ENCODE measurements around the gene MINK1. TPM values are rescaled to one million over a fixed set of nuclear protein-coding genes. Genes with fewer than 3 reads are reported as not detected.

MINK1 gene
- total and polyA plus RNA-seq, 2 of the 8 experiments (the other 6 are each of a cell fraction or from before 2014, with no cell fraction given), result 26.9 to 77.7 TPM

DNA sequence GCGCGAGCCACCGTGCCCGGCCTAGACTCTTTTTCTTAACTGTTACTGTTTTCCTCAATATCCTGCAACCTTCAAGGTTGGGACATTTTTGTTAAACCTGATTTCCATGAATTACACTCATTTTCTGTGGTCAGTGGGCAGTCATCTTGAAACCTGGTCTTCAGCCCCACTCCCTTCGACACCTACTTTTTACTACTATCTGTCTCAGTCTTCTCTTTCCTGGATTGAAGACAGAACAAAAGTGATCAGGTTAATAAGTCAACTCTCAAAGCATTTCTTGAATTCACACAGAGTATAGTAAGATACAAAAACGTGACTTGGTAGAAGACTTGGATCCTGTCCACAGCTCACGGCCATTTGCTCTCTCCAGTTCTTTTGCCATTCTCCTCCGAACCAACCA is 6.1 kb downstream of the MINK1 start:
- Histone ChIP-seq H3K18ac (ENCODE audit: extremely low read depth, low read length) (no peak overlapping the region), H4K5ac (ENCODE audit: insufficient read length, low read depth, low read length) (no peak overlapping the region), H3K4me2 (ENCODE audit: insufficient read depth in 1 of 2, low read depth in 2 of 2, low read length in 2 of 2) (no peak overlapping the region), H2AFZ (ENCODE audit: low read length) (no peak overlapping the region), H3K36me3 (ENCODE audit: control insufficient read depth in 2 of 4, insufficient read depth in 4 of 4, low read length in 3 of 4) (peaks cover 0 to 7% (median under 1%) of the 10 kb centered on the region in 4 experiments; a peak in 1 of 8 replicates), H3K79me2 (ENCODE audit: control insufficient read depth in 1 of 2, insufficient read depth in 2 of 2, low read length in 2 of 2) (peaks cover 0 to 82% of the 10 kb centered on the region in 2 experiments; a peak in 3 of 4 replicates), H2BK120ac (replicated peaks; ENCODE audit: low read depth, low read length) (no peak overlapping the region), H3K27ac (ENCODE audit: low read depth, low read length) (no peak overlapping the region), H2BK20ac (ENCODE audit: low read length) (no peak overlapping the region), H3K4ac (replicated peaks; ENCODE audit: insufficient read length, low read depth, low read length) (no peak overlapping the region), H2BK12ac (ENCODE audit: low read depth, low read length) (no peak overlapping the region), H2BK5ac (ENCODE audit: low read depth, low read length) (no peak overlapping the region), H4K20me1 (replicated peaks in 1 of 2; ENCODE audit: control insufficient read depth in 1 of 2, insufficient read depth in 2 of 2, low read length in 2 of 2) (peaks cover 0 to 8% of the 10 kb centered on the region in 2 experiments), H3K14ac (ENCODE audit: insufficient read length) (no peak overlapping the region), H3K23ac (ENCODE audit: insufficient read length) (no peak overlapping the region), H3K23me2 (ENCODE audit: low read depth, low read length) (peaks cover under 1% of the 10 kb centered on the region; the same call in 1 of the 2 replicates), H3K4me3 (ENCODE audit: extremely low read depth in 1 of 4, insufficient read depth in 2 of 4, low read depth in 3 of 4, low read length in 4 of 4) (no peak overlapping the region), H3K56ac (replicated peaks; ENCODE audit: insufficient read length, low read depth, low read length) (no peak overlapping the region), H3K27me3 (replicated peaks in 1 of 4; ENCODE audit: control insufficient read depth in 3 of 4, extremely low read depth in 1 of 4, insufficient read depth in 3 of 4, low read length in 3 of 4) (no peaks in the 10 kb centered on the region), H4K8ac (ENCODE audit: extremely low read depth, insufficient read depth, low read length) (no peak overlapping the region), H2BK15ac (ENCODE audit: low read length) (no peak overlapping the region), H2AK5ac (ENCODE audit: low read depth, low read length) (no peak overlapping the region), H4K91ac (replicated peaks; ENCODE audit: insufficient read length, low read length) (no peak overlapping the region), H3K4me1 (replicated peaks in 1 of 4; ENCODE audit: control insufficient read depth in 3 of 4, insufficient read depth in 4 of 4, low read length in 3 of 4) (peaks cover 0 to 9% (median 6%) of the 10 kb centered on the region in 4 experiments; a peak in 6 of 7 replicates), H3K79me1 (ENCODE audit: low read depth, low read length) (peaks cover 10% of the 10 kb centered on the region), H3K9me3 (ENCODE audit: insufficient read depth in 2 of 2, low read depth in 1 of 2, low read length in 1 of 2) (no peaks in the 10 kb centered on the region), H3K9ac (replicated peaks in 1 of 4; ENCODE audit: extremely low read depth in 1 of 4, low read depth in 3 of 4, low read length in 3 of 4) (no peak overlapping the region)
- TF ChIP-seq CBX5 (IDR thresholded peaks at IDR 0.05; ENCODE audit: low read depth, low read length), result no peak
- no peak for TF ChIP-seq SIN3A (conservative IDR thresholded peaks at IDR 0.05 in 1 of 2, IDR thresholded peaks at IDR 0.05 in 1 of 2; ENCODE audit: low read depth in 1 of 2, low read length in 2 of 2)
- no peak for TF ChIP-seq POLR2AphosphoS5 (IDR thresholded peaks at IDR 0.05; ENCODE audit: low read depth, low read length)
- TF ChIP-seq KDM4A (IDR thresholded peaks at IDR 0.05; ENCODE audit: low read depth, low read length, severe bottlenecking), result no peak
- no peak for TF ChIP-seq HDAC6 (IDR thresholded peaks at IDR 0.05; ENCODE audit: low read depth, low read length)
- TF ChIP-seq, protein P1, sequence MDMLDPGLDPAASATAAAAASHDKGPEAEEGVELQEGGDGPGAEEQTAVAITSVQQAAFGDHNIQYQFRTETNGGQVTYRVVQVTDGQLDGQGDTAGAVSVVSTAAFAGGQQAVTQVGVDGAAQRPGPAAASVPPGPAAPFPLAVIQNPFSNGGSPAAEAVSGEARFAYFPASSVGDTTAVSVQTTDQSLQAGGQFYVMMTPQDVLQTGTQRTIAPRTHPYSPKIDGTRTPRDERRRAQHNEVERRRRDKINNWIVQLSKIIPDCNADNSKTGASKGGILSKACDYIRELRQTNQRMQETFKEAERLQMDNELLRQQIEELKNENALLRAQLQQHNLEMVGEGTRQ (IDR thresholded peaks at IDR 0.05; ENCODE audit: low read length), result no peak
- TF ChIP-seq SP2 (IDR thresholded peaks at IDR 0.05; ENCODE audit: low read length), result no peak
- no peak for TF ChIP-seq HDAC2 (IDR thresholded peaks at IDR 0.05; ENCODE audit: borderline replicate concordance in 1 of 2, low read depth in 2 of 2, low read length in 2 of 2)
- TF ChIP-seq BRCA1 (IDR thresholded peaks at IDR 0.05; ENCODE audit: low read depth, low read length), result no peak
- no peak for TF ChIP-seq YY1 (IDR thresholded peaks at IDR 0.05; ENCODE audit: low read depth, low read length)
- DNase-seq (ENCODE audit: low read depth in 1 of 2, low spot score in 2 of 2) (no peak), FAIRE-seq (no peak)
- ChIA-PET CTCF (ENCODE audit: partially characterized antibody) (interaction anchor here (1.4 kb wide), 1 partner anchor 16 kb away, joined by 5 read pairs; no protein-coding TSS in a partner anchor), POLR2A (ENCODE audit: partially characterized antibody) (interaction anchor here (0.9 to 1.4 kb wide), 2 partner anchors 10 to 98 kb away, joined by 3 to 4 read pairs; no protein-coding TSS in a partner anchor)
- WGBS, 2 experiments (ENCODE audit: extremely low coverage in 1 of 2, insufficient coverage in 1 of 2, insufficient read length in 1 of 2, insufficient replicate concordance in 2 of 2, low coverage in 1 of 2, low lambda C conversion rate in 2 of 2, missing lambda C conversion rate in 1 of 2), result 94% methylated on average over 8 of the region's 8 CpGs; no CpG with 5 or more reads in 1 of the 2 experiments
